CD4-positive, alpha-beta memory T cell (primary cell): Measurements from ENCODE around the gene DNAJB14. TPM values are rescaled to one million over a fixed set of nuclear protein-coding genes. Genes with fewer than 3 reads are reported as not detected.

ENCODE experiments used
- CTCF ChIA-PET: fragments of 350-600 bp; sonication (Branson Sonifier 250); formaldehyde crosslinking; loops from one replicate; lab custom pipeline; 2021; ENCODE audit warnings: inconsistent platforms; ENCODE audit not compliant: partially characterized antibody; lab: Charles Lee
- POLR2A ChIA-PET: fragments of 350-600 bp; sonication (Branson Sonifier 250); formaldehyde crosslinking; loops from one replicate; lab custom pipeline; 2021; ENCODE audit not compliant: partially characterized antibody; lab: Charles Lee
- DNase-seq, 5 donors: peaks; one replicate each; pipeline versions ENCODE4 v3.0.0 to v3.0.0-alpha.2; 2020 to 2022; ENCODE audit warnings: mixed read lengths in 1 of 5
- H3K27ac ChIP-seq: one replicate; pipeline ENCODE4 v1.7.0; 2013; ENCODE audit warnings: low read depth, low read length
- H3K27me3 ChIP-seq: 2 replicates; pipeline ENCODE4 v1.7.0; 2013; ENCODE audit warnings: mild to moderate bottlenecking, low read length, moderate library complexity; ENCODE audit not compliant: insufficient read depth
- H3K36me3 ChIP-seq: 2 replicates; pipeline ENCODE4 v1.7.0; 2013; ENCODE audit warnings: mild to moderate bottlenecking, low read length, moderate library complexity; ENCODE audit not compliant: insufficient read depth
- H3K4me1 ChIP-seq: 2 replicates; pipeline ENCODE4 v1.7.0; 2013; ENCODE audit warnings: mild to moderate bottlenecking, low read length, moderate library complexity; ENCODE audit not compliant: insufficient read depth
- H3K4me3 ChIP-seq, 2 donors: one replicate each; pipeline ENCODE4 v1.7.0; 2013; ENCODE audit warnings: low read length in 2 of 2, mild to moderate bottlenecking in 1 of 2
- H3K9me3 ChIP-seq, 2 donors: one replicate each; pipeline ENCODE4 v1.7.0; 2013; ENCODE audit warnings: low read length in 2 of 2, control low read depth in 1 of 2; ENCODE audit not compliant: control insufficient read depth in 1 of 2
- H3K27ac Mint-ChIP-seq, 7 donors: one replicate each; pipeline ENCODE4 v1.8.0; 2020 to 2021; ENCODE audit warnings: mixed read lengths in 7 of 7, mild to moderate bottlenecking in 6 of 7, inconsistent platforms in 3 of 7, moderate library complexity in 3 of 7
- H3K27me3 Mint-ChIP-seq, 2 donors: one replicate each; pipeline ENCODE4 v1.8.0; 2020 to 2021; ENCODE audit warnings: mixed read lengths in 2 of 2
- H3K36me3 Mint-ChIP-seq, 2 donors: one replicate each; pipeline ENCODE4 v1.8.0; 2020 to 2021; ENCODE audit warnings: mixed read lengths in 2 of 2, inconsistent platforms in 1 of 2, mild to moderate bottlenecking in 1 of 2
- H3K4me1 Mint-ChIP-seq, 4 donors: one replicate each; pipeline ENCODE4 v1.8.0; 2020 to 2021; ENCODE audit warnings: mixed read lengths in 4 of 4, mild to moderate bottlenecking in 1 of 4
- H3K4me3 Mint-ChIP-seq, 8 donors: one replicate each; pipeline ENCODE4 v1.8.0; 2020 to 2021; ENCODE audit warnings: mixed read lengths in 8 of 8, mild to moderate bottlenecking in 7 of 8, moderate library complexity in 6 of 8, inconsistent platforms in 3 of 8
- H3K9me3 Mint-ChIP-seq, 8 donors: one replicate each; pipeline ENCODE4 v1.8.0; 2020 to 2021; ENCODE audit warnings: mixed read lengths in 8 of 8, mild to moderate bottlenecking in 5 of 8, inconsistent platforms in 3 of 8, moderate library complexity in 1 of 8
- intact Hi-C: fragments of 100-400 bp; cut with micrococcal nuclease; formaldehyde crosslinking; loops from one replicate; pipeline ENCODE4 v1.15.1; 2023
- polyA plus RNA-seq, 2 donors: library from polyadenylated mRNA; unstranded; fragments of 300-500 nt; fragmentation: Illumina TruSeq; gene quantifications; one replicate each; pipeline ENCODE4 v1.2.3, GENCODE V29; 2021
- total RNA-seq, 2 experiments: library from RNA; stranded (reverse); gene quantifications; one replicate each; pipeline ENCODE4 v1.2.3, GENCODE V29; 2021

The DNAJB14 gene
- total and polyA plus RNA-seq, 4 experiments from 2014 or later, result 44.9 to 76.7 (median 70.4) TPM

DNA sequence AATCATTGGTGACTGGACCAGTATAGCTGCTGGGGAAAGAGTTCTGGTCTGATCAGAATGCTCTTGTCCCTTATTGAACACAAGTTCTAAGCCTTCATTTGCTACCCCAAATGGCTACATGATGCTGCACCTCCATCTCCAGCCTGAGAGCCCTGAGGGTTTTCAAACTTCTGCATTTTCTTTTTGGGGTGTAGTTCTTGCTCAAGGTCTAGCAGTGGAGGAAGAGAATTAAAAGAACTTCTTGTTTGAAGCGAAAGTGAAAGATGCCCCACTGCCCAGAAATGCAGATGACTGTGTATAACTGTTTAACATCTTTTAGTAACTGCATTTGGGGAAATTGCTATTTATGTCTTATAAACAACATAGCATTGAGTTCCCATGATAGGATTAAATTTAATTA, 90.7 kb downstream of the DNAJB14 start:
- H3K36me3 ChIP-seq, result no peaks in the 10 kb centered on the region
- peaks cover 45% of the 10 kb centered on the region for H3K4me1 ChIP-seq
- DNase-seq, result no peak
- no peak overlapping the region for H3K4me3 ChIP-seq
- H3K4me3 Mint-ChIP-seq, result peak overlapping the region in 7 of 8 donors; percentile 47 to 75 (median 67)
- CTCF ChIA-PET, result interaction anchor here (3.0 to 3.6 kb wide), 2 partner anchors 44 to 47 kb away, joined by 16 to 19 read pairs; no protein-coding TSS in a partner anchor
- no peaks in the 10 kb centered on the region for H3K9me3 ChIP-seq
- H3K4me1 Mint-ChIP-seq, result peaks cover 30 to 50% (median 40%) of the 10 kb centered on the region in 4 donors
- POLR2A ChIA-PET, result interaction anchor here (1.2 to 2.5 kb wide), 4 partner anchors 8 to 93 kb away, joined by 3 to 13 read pairs (median 6); partner anchors contain the start of genes DAPP1 and DNAJB14
- peak overlapping the region; percentile 32 for H3K27ac ChIP-seq
- peaks cover 30 to 37% of the 10 kb centered on the region in 2 donors for H3K36me3 Mint-ChIP-seq
- intact Hi-C loops, result no loop called here
- H3K27me3 ChIP-seq, result no peaks in the 10 kb centered on the region
- no peaks in the 10 kb centered on the region for H3K9me3 Mint-ChIP-seq
- H3K27me3 Mint-ChIP-seq, result no peaks in the 10 kb centered on the region
- peak overlapping the region; percentile 61 to 86 (median 71) for H3K27ac Mint-ChIP-seq

DNA sequence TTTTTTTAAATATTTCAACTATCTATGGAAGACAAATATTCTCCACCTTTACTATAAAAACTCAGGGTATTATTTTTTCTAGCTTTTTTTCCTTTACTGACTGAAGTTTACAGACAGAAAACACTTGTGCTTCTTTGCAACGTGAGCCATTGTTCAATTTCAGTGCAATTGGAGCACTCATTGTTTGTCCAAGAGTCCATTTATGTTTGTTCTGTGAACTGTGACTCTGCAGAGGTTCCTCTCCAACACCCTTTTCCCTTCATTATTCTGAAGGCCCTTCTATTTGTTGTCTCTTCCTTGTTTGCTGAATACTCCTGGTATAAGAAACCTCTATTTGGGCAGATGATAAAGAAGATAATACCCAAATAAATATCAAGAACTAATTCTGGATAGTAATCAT, 92.4 kb downstream of the DNAJB14 start:
- Histone ChIP-seq H3K4me1 (peaks cover 45% of the 10 kb centered on the region), H3K27ac (no peak overlapping the region), H3K36me3 (no peaks in the 10 kb centered on the region), H3K4me3 (no peak overlapping the region), H3K27me3 (no peaks in the 10 kb centered on the region), H3K9me3 (no peaks in the 10 kb centered on the region)
- POLR2A ChIA-PET, result no interaction called here
- DNase-seq, result no peak
- Mint-ChIP-seq H3K4me3 (no peak overlapping the region), H3K9me3 (no peaks in the 10 kb centered on the region), H3K27me3 (no peaks in the 10 kb centered on the region), H3K4me1 (peaks cover 32 to 57% (median 44%) of the 10 kb centered on the region in 4 donors), H3K27ac (peak overlapping the region in 1 of 7 donors; percentile 54), H3K36me3 (peaks cover 20 to 30% of the 10 kb centered on the region in 2 donors)
- CTCF ChIA-PET, result interaction anchor here (0.9 to 1.0 kb wide), 2 partner anchors 47 to 239 kb away, joined by 3 read pairs; no protein-coding TSS in a partner anchor
- intact Hi-C loops, result no loop called here

DNA sequence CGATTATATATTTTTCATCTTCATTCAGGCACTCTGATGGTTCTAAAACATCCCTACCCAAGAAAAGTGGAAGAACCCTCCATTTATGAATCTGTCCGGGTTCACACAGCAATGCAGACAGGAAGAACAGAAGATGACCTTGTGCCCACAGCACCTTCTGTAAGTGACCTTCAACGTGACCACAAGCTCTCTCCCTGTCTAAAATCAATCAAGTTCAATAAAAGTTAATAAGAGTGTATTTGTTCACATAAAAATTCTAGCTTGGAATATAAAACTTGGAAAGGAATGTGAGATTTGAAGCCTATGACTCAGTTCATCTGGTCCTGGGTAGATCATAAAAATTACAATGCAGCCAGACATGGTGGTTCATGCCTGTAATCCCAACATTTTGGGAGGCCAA, 93.2 kb downstream of the DNAJB14 start:
- Histone ChIP-seq H3K27me3 (no peaks in the 10 kb centered on the region), H3K27ac (no peak overlapping the region), H3K9me3 (no peaks in the 10 kb centered on the region), H3K36me3 (no peaks in the 10 kb centered on the region), H3K4me3 (no peak overlapping the region), H3K4me1 (peaks cover 53% of the 10 kb centered on the region)
- DNase-seq, result no peak
- Mint-ChIP-seq H3K4me3 (no peak overlapping the region), H3K27me3 (no peaks in the 10 kb centered on the region), H3K36me3 (peaks cover 18 to 27% of the 10 kb centered on the region in 2 donors), H3K9me3 (no peaks in the 10 kb centered on the region), H3K4me1 (peaks cover 39 to 65% (median 52%) of the 10 kb centered on the region in 4 donors), H3K27ac (peak overlapping the region in 1 of 7 donors; percentile 29)
- POLR2A ChIA-PET, result interaction anchor here (3.8 kb wide), 1 partner anchor 36 kb away, joined by 20 read pairs; the partner anchor contains the start of gene DAPP1
- intact Hi-C loops, result no loop called here
- CTCF ChIA-PET, result no interaction called here

DNA sequence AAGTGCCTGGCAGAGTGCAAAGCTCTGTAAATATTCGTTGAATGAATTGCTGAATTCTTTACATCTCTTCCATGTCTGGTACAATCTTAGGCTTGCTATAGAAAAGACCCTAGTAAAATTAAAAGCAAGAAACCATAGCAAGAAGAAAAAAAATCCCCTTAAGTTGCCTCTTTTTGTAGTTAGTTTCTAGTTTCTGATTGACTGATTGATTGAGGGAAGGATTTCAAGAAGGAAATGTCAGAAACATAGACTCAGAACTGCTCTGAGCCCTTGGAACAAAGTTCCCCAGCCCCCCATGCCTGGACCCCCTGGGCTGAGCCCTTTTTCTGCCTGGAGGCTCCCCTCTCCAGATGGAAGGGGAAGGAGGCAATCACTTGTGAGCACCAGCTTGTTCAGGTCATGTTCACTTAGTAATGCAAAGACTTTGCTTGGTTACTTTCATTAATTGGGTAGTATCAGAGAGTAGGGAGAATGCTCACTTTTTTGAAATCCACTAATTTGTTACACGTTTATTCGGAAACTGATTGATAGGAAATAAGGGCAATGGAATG, 94.1 kb downstream of the DNAJB14 start:
- Mint-ChIP-seq H3K36me3 (peaks cover 17 to 23% of the 10 kb centered on the region in 2 donors), H3K4me3 (peak overlapping the region in 1 of 8 donors; percentile 39), H3K4me1 (peaks cover 42 to 73% (median 58%) of the 10 kb centered on the region in 4 donors), H3K27ac (peak overlapping the region; percentile 8 to 89 (median 62)), H3K27me3 (no peaks in the 10 kb centered on the region), H3K9me3 (no peaks in the 10 kb centered on the region)
- DNase-seq, result no peak
- Histone ChIP-seq H3K4me1 (peaks cover 59% of the 10 kb centered on the region), H3K9me3 (no peaks in the 10 kb centered on the region), H3K27ac (no peak overlapping the region), H3K4me3 (no peak overlapping the region), H3K36me3 (no peaks in the 10 kb centered on the region), H3K27me3 (no peaks in the 10 kb centered on the region)
- POLR2A ChIA-PET, result interaction anchor here (0.6 to 3.8 kb wide), 5 partner anchors 14 to 42 kb away, joined by 3 to 20 read pairs (median 4); partner anchors contain the start of genes DAPP1 and LAMTOR3
- CTCF ChIA-PET, result interaction anchor here (0.8 kb wide), 1 partner anchor 35 kb away, joined by 3 read pairs; no protein-coding TSS in a partner anchor
- intact Hi-C loops, result no loop called here

DNA sequence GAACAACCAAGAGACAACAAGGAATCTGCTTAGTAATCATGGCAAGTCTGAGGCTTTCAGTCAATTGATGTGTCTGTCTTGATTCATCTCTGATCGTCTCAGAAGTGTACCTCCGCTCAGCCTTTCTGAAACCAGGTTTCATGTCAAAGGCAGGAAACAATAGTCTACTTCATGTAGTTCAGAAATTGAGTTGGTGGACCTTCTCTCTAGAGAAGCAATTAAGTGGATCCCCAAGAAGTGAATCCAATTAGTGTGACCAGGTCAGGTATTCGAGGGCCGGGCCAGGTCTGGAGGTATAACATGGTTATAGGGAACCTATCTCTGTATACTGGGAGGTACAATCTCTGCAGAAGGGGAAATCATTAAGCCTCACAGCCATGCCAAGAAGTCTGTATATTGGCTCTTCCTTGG, 97.8 kb downstream of the DNAJB14 start:
- POLR2A ChIA-PET, result interaction anchor here (1.7 to 3.9 kb wide), 3 partner anchors 31 to 98 kb away, joined by 12 to 41 read pairs (median 15); partner anchors contain the start of genes DAPP1, DNAJB14 and LAMTOR3
- H3K27ac ChIP-seq, result no peak overlapping the region
- DNase-seq, result no peak
- Mint-ChIP-seq H3K4me3 (peak overlapping the region in 7 of 8 donors; percentile 18 to 86 (median 50)), H3K27ac (peak overlapping the region; percentile 39 to 95 (median 87)), H3K27me3 (no peaks in the 10 kb centered on the region), H3K9me3 (no peaks in the 10 kb centered on the region), H3K36me3 (peaks cover 5 to 12% of the 10 kb centered on the region in 2 donors), H3K4me1 (peaks cover 39 to 75% (median 56%) of the 10 kb centered on the region in 4 donors)
- H3K4me3 ChIP-seq, result no peak overlapping the region
- no peaks in the 10 kb centered on the region for H3K27me3 ChIP-seq
- intact Hi-C loops, result loop anchor here (5.0 kb wide), 1 partner anchor 44 kb away; the partner anchor contains the start of gene LAMTOR3
- peaks cover 69% of the 10 kb centered on the region for H3K4me1 ChIP-seq
- H3K36me3 ChIP-seq, result no peaks in the 10 kb centered on the region
- CTCF ChIA-PET, result interaction anchor here (4.7 kb wide), 1 partner anchor 38 kb away, joined by 37 read pairs; no protein-coding TSS in a partner anchor
- no peaks in the 10 kb centered on the region for H3K9me3 ChIP-seq

DNA sequence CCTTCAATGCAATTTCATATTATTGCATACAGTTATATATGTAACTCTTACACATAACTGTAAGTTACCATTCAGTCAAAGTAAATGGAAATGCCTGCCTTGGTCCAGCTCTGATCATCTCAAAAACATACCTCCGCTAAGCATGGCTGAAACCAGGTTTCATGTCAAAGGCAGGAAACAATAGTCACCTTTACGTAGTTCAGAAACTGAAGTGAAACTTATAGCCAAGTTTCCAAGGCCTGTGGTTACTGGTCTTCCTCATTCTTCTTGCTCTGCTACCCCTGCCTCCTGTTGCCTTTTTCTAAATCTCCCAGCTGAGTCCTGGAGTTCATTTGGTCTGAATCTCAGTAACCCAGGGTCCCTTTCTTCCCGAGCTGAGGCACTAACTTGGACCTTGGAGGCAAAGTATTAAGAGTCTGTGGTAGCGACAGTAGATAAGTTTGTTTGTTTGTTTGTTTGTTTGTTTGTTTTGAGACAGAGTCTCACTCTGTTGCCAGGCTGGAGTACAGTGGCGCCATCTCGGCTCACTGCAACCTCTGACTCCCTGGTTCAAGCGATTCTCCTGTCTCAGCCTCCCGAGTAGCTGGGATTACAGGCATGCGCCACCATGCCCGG, 98.9 kb downstream of the DNAJB14 start:
- Mint-ChIP-seq H3K36me3 (peaks cover 11 to 12% of the 10 kb centered on the region in 2 donors), H3K27ac (peak overlapping the region; percentile 77 to 98 (median 94)), H3K4me3 (peak overlapping the region; percentile 63 to 86 (median 76)), H3K4me1 (peaks cover 39 to 70% (median 55%) of the 10 kb centered on the region in 4 donors), H3K27me3 (no peaks in the 10 kb centered on the region), H3K9me3 (no peaks in the 10 kb centered on the region)
- Histone ChIP-seq H3K27ac (peak overlapping the region; percentile 37), H3K4me1 (peaks cover 68% of the 10 kb centered on the region), H3K4me3 (peak overlapping the region in 1 of 2 donors; percentile 38), H3K36me3 (no peaks in the 10 kb centered on the region), H3K9me3 (no peaks in the 10 kb centered on the region), H3K27me3 (no peaks in the 10 kb centered on the region)
- ChIA-PET CTCF (interaction anchor here (1.0 to 4.7 kb wide), 4 partner anchors 30 to 246 kb away, joined by 3 to 37 read pairs (median 7); partner anchors contain the start of gene DAPP1), POLR2A (interaction anchor here (0.6 to 3.9 kb wide), 6 partner anchors 9 to 103 kb away, joined by 3 to 41 read pairs (median 8); partner anchors contain the start of genes DAPP1, DNAJB14, H2AZ1 and LAMTOR3)
- DNase-seq, result peak; percentile 29 to 44 (median 33)
- intact Hi-C loops, result loop anchor here (1.0 to 5.0 kb wide), 2 partner anchors 29 to 45 kb away; partner anchors contain the start of gene LAMTOR3
